ENCODE data around the gene CD38.

The CD38 gene

DNA sequence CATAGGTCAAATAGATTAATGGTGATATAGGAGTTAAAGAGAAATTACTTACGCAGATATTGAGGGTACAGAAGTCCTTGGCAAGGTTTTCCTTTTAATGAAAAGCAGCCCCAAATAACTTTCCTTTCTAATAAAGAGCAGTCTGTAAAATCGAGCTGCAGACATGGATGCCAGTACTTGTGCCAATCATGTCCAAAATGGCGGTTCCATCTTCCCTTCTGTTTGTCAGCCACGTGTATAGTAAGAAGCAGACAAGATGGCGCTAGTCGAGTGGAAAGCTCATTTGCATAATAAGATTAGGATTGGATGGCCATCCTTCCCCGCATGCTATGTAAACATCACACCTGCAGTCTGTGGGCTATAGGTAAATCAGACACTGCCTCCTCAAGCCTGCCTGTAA lies 92.0 kb downstream of the CD38 start:
- no peak for DNase-seq

DNA sequence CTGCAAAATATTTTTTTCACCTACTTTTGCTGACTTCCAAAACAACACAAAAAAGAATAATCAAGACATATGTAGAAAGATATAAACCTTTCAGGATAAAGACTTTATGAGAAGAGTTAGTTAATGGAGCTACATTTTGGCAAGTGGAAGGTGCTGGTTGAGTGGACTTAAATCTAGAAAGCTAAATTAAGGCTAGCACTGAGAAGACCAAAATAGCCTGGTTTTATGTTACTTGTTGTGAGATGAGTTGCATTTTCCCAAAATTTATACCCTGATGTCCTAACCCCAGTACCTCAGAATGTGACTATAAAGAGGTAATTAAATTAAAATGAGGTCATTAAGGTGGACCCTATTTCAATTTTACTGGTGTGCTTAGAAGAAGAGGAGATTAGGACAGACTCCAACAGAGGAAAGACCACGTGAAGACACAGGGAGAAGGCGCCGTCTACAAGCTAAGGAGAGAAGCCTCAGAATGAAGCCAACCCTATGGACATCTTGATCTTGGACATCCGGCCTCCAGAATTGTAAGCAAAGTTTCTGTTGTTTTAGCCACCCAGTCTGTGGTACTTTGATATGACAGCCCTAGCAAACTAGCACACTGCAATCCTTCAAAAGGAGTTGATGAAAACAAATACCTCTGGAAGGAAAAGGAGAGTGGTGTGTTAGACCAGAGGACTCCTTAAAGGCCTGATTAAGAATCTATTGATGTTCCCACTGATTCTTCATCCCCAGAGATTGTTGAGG lies 93.0 kb downstream of the CD38 start:
- DNase-seq: no peak

DNA sequence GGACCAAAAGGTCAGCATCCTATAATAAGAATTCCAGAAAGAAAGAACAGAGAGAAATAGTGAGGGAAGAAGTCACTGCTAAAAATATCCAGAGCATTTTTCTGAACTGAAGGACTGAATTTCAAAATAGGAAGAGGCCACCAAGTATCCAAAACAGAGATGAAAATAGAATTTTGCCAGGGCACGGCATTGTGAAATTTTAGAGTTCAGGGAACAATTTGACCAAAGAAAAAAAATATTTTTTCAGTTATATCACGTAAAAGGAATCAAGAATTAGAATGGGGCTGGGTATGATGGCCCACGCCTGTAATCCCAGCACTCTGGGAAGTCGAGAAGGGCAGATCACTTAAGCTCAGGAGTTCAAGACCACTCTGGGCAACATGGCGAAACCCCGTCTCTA lies 95.0 kb downstream of the CD38 start:
- no peak for DNase-seq

DNA sequence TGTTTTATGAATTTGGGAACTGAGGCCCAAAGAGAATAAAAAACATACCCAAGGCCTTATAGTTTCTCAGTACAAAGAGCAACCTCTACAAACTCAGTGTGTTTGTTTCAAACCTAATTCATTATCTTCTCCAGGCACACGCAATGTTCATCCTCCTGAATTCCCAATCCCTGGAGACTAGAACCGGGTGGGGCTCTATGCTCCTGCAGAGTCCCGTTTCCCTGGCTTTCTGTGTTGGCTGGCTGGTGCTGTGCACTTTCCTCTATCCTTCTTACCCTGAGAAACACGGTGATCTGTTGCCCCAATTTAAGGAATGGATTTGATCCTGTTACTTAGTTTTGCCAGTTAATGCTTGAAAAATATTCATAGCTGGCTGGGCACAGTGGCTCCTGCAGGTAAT lies 96.5 kb downstream of the CD38 start:
- no peak for DNase-seq

GRCh38 chr4:15875663-15876460 lies 97.7 kb downstream of the CD38 start:
- no peak for DNase-seq

- no peak for DNase-seq
Observed at GRCh38 chr4:15878011-15878410, 99.9 kb downstream of the CD38 start.

DNA sequence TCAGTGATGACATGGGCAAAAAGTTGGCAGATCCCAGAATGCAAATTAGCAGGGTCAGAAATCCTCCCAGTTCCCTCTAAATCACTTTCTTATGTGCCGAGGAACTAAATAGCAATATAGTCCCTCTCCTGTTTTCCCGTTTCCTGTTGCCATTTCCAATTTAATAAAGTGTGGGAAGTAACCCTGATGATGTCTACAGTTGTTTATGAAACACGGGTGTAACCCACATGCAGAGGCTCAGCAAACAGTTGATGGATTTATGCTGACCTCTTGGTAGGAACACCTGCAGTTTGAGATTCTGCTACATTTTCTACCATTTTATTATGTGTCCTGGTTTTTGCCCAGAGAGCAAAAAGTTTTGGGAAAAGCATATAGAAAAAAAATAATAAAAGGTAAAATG lies 103.7 kb downstream of the CD38 start:
- DNase-seq: no peak

DNA sequence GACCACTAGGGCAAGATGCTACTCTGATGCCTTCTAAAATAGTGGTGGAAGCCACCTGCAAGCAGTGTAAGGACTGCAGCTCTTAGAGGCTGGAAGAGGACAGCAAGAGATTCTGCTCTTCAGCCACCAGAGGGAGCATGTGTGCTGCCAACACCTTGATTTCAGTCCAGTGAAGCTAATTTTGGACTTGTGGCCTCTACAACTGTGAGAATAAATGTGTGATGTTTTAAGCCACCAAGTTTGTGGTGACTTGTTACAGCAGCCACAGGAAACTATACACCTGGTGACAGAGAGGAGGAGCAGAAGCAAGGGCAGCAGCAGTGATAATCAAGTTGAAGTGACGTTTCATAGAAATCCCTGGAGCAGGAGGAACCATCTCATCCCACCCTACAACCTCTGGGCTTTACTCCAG lies 104.6 kb downstream of the CD38 start:
- DNase-seq: peak; percentile 74

GRCh38 chr4:15883610-15884243 lies 105.6 kb downstream of the CD38 start:
- DNase-seq: no peak

DNA sequence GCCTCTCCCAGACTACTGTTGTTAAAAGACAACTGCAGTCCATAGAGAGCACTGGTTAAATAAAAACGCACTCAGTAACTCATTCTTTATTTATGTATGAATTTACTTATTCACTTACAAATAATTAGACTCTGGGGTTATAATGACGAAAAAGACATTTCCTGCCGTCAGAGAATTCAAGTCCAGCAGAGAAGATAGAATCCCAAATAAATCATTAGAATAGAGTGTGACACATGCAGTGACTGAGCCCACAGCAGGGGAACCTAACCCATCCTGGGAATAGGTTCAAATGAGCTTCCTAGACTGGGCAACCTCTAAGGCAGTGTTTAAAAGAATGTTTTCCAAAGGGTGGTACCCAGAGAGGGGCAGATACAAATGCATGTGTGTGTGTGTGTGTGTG lies 106.5 kb downstream of the CD38 start:
- peak; percentile 21 for DNase-seq

GRCh38 chr4:15885422-15885821 lies 107.3 kb downstream of the CD38 start:
- DNase-seq: no peak

- peak; percentile 16 for DNase-seq
Observed at GRCh38 chr4:15888515-15888914, 110.4 kb downstream of the CD38 start.

DNA sequence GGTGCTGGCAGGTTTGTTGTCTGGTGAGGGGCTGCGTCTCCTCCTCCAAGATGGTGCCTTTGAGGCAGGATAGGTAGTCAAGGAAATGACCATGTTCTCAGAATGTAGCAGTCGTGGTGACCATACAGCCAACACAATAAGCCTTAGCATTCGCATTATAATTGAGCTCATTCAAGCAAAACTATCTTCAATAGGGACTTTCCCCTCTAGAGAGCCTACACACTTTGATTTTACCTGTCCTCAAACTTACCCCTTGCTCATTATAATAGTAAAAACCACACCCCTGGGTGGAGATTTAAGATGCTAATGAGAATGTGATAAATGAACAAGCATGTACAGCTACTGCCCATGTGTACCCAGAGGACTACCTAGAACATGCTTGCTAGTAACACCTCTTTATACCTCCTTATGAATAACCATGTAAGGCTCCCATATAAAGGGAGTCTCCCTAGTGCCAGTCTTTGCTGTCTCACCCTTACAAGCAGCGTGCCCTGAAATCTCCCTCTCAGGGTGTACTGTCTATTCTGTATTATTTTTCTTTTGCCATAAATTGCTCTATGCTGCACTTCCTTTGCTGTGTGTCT lies 112.2 kb downstream of the CD38 start:
- DNase-seq: no peak

DNA sequence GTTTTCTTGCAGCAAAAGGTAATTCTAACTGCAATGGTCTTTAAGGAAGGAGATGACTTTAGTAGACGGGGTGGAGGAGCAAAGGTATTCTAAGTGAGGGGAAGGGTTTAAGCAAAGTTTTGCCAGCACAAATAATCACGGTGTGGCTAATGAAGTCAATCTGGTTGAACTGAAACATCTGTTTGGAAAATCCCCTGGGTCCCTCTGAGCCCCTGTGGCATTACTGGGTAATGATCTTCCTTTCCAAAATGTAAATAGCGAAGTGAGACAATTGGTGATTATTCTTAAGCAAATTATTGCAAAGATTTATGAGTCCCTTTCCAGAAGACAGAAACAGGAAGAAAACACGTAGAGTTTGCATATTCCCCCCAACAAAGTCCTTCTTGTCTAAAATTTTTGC lies 113.2 kb downstream of the CD38 start:
- DNase-seq: no peak

DNA sequence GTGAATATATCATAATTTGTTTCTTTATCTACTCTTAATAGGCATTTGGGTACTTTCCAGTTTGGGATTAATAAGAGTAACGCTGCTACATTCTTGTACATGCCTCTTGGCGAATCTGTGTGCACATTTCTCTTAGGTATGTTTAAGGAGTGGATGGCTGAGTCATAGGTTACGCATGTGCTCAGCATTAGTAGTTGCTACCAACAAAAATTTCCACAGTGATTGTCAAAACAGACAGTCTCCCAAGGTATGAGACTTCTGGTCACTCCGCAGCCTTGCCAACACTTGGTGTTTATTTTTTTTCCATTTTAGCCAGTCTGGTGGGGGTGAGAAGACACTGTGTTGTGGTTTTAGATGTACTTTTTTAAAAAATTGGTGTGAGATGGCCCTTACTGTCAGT lies 115.8 kb downstream of the CD38 start:
- peak; percentile 96 for DNase-seq

- no peak for DNase-seq
Observed at GRCh38 chr4:15894393-15894792, 116.3 kb downstream of the CD38 start.

DNA sequence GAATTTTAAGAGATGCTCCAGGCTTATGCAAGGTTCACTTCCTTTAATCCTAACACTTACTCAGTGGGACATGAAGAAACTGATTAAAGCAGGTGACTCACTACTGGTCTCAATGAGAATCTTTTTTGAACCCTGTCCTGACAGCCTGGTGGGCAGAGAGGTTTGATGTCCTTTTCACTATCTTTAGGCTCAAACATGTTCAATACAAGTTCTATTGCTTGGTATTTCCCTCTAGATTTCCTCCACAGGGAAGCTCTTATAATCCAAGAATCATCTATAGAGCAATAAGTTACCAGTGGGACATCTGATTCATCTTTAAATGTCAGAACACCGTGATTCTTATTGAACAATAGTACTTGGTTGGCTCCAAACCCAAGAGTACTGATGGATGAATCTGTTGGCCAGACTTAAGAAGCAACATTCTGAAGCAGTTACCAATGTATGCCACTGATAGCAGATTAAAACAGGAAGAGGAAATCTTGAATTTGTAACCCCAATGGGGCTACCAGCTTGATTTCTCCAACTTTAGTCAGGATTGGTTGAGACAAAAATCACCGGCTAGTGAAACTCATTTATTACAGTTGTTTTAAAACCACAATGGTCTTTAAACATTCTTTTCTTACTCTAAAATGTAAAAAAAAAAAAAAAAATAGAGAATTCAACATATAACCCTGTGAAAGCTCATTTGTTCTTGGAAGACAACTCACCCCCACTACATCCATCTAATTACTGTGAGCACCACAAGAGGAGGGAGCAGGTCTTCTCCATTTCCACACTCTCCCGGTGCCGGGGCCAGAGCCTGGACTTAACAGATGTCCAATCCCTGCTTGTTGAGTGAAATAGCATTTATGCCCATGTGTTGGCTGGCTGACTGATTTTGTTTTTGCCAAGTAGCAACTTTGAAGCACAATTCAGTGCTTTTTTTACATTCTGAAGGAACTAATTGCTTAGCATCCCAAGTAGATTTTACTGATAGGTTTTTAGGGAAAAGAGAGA lies 117.1 kb downstream of the CD38 start:
- DNase-seq: peak; percentile 56

DNA sequence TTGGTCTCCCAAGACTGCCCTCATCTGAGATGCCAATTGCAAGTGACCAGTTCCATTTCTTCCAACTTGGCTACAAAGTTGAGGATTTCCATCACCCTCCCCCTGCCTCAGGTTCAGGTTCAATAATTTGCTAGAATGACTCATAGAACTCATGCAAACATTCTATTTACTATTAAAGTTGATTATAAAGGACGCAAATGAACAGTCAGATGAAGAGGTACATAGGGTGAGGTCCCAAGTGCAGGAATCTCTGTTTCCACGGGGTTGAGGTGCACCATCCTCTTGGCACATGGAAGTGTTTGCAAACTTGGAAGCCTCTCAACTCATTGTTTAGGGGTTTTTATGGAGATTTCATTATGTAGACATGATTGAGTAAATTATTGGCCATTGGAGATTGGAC lies 119.4 kb downstream of the CD38 start:
- DNase-seq: no peak

GRCh38 chr4:15898902-15899301 lies 120.8 kb downstream of the CD38 start:
- no peak for DNase-seq

DNA sequence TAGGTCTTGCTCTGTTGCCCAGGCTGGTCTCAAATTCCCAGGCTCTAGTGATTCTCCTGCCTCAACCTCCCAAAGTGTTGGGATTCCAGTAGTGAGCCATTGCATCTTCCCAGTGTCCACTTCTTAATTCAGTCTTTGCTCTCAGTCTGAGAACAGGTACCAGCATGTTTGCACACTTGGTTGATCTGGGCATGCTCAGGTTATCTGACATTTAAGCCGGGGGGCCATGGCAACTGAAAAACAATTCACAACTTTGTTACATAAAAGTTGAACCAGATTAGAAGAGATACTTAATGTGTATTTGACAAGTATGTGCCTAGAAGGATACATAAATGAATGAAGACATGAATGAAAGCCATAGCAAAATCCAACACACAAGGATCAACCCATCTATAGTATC lies 121.4 kb downstream of the CD38 start:
- DNase-seq: no peak

GRCh38 chr4:15901007-15901406 lies 122.9 kb downstream of the CD38 start:
- no peak for DNase-seq

GRCh38 chr4:15901998-15902397 lies 123.9 kb downstream of the CD38 start:
- DNase-seq: no peak
